GM08714 (cell line): ENCODE results near the gene MSI2.

Source experiments
- H3K4me3 ChIP-seq: fragments of 200-500 bp; sonication (Bioruptor generic); 2 replicates; pipeline ENCODE4 v1.5.1; 2014; ENCODE audit warnings: mild to moderate bottlenecking, low read length, inconsistent platforms
- ZNF274 ChIP-seq: IDR thresholded peaks from 2 replicates; pipeline ENCODE4 v1.6.1; 2012; ENCODE audit warnings: mild to moderate bottlenecking, low read depth, low read length

MSI2 gene

DNA sequence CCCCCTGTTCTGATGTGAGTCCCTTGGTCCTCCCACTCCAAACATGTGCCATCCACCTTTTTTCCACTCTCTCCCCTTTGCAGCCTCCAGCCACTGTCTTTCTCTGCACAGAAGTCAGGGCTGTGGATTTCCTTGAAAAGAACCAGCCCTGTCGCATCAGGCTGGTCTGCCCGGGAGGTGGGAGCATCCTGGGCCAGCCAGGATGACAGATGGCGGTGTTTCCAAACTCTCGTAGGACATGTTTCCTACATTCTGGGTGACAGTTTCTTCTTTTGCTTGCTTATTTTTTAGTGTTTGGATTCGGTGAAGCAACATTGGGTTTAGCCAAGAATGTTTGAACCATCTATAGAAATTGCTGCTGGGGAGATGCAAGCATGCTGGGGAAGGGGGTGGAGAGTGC is 388.0 kb downstream of the MSI2 start:
- no peak overlapping the region for H3K4me3 ChIP-seq
- no peak for TF ChIP-seq ZNF274

DNA sequence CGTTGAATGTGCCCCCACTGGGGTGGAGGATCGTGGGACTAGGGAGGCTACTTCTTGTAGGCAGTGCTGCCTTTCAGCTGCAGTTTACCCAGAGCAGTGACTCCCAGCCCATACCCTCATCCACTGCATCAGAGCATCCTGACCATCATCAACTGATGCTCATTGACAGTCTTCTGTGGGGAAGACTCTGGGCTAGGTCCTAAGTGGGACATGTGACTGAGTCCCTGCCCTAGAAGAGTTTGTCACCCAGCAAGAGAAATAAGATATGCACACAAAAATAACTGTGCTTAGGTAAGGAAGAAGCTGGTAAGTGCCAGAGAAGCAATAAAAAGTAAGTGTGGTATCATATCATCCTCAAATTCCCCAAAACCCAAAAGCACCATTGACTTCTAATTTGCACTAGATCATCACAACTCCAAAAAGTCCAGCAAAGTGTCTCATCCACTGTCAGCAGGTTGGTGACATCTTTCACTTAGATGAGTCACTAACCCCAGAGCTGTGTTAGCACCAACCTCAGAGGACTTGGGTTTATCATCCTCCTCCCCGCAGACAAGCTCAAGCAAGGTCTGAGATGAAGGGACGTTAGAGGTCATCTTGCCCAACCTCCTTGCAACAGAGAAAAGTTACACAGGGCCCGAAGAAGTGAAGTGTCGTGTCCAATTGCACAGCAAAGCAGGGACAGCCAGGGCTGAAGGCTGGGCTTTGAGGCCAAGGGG is 389.8 kb downstream of the MSI2 start:
- TF ChIP-seq ZNF274 = no peak
- H3K4me3 ChIP-seq = no peak overlapping the region

DNA sequence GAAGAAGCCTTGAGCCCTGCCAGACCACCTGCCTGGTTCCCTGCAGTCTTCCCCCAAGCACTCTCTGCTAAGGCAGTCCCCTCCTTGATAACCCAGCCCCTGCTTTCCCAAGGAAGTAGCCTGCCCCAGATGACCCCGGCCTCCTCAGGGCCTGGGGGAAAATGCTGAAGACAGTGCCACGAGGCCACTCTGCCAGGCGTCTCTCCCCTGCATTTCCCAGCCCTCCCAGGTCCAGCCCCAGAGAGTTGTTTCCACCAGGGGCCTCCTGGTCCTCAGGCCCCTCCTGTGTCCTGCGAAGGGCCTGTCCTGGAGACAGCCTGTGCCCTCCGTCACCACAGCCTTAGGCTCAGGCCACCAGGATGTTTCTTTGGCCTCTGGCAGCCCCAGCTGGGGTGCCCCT is 392.4 kb downstream of the MSI2 start:
- TF ChIP-seq ZNF274 = no peak
- H3K4me3 ChIP-seq = no peak overlapping the region

DNA sequence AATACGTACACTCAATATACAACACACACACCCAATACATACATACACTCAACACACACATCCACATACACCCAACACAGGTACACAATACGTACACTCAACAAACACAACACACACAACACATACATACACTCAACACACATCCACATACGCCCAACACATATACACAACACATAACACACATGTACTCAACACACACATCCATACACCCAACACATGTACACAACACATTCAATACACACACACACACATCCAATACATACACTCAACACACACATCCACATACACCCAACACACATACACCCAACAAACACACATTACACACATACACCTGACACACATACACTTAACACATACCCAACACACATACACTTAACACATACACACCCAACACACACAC is 392.9 kb downstream of the MSI2 start:
- no peak for TF ChIP-seq ZNF274
- H3K4me3 ChIP-seq = no peak overlapping the region

DNA sequence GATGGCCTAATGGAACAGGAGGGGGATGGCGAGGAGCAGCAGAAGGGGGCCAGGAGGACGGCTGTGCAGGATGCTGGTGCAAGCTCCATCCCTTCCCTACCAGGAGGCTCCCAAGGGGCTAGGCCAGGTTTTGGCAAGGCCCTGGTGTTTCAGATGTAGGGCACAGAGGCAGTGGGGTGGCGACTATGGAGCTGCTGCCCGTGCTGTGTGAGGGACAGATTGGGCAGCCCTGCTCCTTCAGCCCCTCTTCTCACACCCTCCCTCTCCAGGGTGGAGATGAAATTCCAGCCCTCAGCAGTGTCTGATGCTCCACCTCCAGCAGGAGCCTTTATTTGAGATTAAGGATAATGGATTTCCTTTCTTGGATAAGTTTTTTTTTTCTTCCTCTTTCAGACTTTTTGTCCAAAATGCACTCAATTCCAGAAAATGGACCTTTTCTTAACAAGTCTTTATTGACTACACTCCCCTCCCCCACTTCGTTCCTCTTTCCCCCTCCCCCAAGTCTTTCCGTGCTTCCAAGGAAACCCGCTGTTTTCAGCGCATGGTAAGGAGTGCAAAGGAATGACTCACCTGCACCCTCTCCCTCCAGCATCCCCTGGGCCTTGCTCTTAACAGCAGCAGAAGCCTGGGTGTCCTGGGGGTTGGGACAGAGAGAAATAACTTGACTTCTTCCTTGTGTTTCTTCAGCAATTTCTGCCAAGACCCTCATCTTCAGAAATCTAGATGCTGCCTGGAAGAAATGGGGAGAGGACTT is 393.6 kb downstream of the MSI2 start:
- no peak for TF ChIP-seq ZNF274
- no peak overlapping the region for H3K4me3 ChIP-seq

DNA sequence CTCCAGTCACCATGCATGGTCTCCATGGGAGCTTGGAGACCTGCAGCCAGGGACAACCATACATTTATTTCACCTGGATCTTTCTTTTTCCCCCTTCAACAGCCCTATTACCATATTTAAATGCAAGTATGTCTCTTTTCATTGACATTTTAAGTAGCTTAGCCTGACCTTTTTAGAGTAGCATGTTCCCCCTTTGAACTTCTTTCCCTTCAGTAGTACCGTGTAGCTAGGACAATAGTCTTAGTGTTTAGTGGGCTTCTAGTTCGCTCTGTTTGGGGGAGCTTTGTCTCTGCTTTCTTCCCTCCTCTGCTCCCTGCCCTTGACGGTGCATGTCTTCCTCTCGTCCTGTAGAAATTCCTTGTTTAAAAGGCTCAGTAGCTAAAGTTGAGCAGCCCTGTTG is 394.2 kb downstream of the MSI2 start:
- H3K4me3 ChIP-seq = no peak overlapping the region
- no peak for TF ChIP-seq ZNF274

DNA sequence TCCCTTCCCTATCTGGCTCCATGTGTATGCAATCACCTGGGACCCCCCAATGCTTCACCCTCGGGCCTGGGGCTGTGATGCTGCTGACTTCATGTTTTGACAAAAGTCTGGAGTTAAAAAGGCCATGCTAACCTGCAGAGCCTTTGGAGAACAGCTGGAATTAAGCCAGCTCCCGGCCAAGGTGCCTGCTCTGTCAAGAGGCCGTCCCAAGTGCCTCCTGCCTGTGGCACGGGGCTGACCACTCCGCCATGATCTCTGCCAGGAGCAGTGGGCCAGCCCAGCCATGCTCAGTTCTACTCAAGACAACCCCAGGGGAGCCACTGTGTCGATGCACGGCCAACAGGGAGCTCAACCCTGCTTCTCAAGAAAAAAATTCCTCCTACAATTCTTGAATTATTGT is 395.1 kb downstream of the MSI2 start:
- H3K4me3 ChIP-seq = no peak overlapping the region
- TF ChIP-seq ZNF274 = no peak

DNA sequence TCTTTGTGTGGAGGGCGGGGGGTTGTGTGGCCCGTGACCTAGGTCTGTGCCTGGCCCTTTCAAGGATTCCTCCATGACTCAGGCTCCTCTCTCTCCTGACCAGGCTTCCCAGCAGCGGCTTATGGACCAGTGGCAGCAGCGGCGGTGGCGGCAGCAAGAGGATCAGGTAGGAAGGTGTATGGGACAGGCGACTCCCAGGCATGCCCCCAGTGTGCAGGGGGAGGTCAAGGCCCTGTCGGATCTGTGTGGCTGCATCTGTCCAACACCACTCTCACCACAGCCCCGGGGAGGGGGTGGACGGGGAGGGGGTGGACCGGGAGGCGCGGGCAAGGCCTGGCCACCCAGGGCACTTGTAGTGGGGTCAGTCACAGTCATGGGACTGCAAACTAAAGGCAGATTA is 395.7 kb downstream of the MSI2 start:
- TF ChIP-seq ZNF274 = no peak
- H3K4me3 ChIP-seq = no peak overlapping the region

DNA sequence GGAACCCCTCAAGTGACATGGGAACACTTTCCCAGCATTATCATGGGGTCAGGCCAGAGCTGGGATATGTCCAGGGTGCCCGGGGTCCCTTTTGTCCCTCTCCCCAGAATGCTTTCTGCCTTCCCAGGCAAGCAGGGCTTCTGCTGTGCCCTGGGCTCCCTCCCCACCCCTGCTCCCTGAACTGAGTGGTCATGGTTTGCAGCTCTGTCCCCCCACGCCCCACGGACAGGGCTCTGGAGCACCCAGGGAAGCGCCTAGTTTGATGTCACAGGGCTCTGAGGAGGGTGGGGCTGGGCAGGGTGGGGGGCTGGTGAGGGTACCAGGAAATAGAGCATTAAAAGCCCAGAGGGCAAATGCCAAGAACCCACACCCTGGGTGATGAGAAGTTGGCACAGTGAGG is 396.5 kb downstream of the MSI2 start:
- TF ChIP-seq ZNF274 = no peak
- H3K4me3 ChIP-seq = no peak overlapping the region

DNA sequence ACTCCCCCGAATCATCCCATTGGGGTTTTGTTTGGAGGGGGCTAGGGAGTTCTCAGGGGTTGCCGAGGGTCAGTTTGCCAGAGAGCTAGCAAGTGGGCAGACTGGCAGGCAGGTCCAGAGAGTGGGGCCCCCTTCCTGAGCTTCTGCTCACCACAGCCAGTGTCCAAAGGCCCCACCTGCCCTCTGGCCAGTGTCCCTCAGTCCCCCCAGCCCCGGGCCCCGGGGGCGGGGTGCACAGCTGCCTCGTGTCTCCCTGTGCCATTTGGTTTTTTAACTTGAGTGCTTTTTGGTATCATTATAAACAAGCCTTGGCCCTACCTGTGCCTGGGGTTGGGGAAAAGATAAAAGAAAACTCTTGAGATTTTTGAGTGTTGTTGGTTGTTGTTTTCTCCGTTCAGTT is 397.0 kb downstream of the MSI2 start:
- H3K4me3 ChIP-seq = no peak overlapping the region
- no peak for TF ChIP-seq ZNF274

DNA sequence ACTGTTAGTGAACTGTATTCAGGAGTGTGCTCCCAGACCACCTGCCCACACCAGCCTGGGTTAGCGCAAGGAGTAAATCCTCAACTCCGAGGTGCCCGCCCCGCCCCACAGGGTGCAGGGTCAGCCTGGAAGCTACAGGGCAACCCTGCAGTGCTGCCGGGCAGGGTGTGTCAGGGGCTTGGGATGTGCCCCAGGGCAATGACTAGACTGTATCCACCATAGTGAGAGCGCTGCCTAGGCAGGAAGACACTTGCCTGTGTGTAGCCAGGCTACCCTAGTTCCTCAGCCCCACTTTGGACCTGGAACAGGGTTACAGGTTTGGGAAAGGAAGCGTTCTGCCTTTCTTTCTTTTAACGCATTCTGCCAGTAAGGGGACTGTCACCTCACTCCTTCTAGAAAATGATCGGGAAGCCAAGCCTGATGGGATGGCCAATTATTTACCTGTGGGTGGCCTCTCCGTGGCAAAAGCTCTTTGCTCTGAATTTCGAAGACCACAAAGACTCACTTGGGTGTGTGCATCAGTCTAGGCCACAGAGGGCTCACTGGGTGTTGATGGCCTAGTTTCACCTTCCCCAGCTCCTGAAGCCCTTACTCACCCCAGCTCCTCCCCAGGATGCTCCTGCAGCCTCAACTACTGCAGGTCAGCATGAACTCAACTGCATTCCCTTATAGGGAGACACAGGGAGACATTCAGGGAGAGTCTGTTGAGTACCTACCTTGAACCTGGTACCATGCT is 397.9 kb downstream of the MSI2 start:
- no peak for TF ChIP-seq ZNF274
- no peak overlapping the region for H3K4me3 ChIP-seq

DNA sequence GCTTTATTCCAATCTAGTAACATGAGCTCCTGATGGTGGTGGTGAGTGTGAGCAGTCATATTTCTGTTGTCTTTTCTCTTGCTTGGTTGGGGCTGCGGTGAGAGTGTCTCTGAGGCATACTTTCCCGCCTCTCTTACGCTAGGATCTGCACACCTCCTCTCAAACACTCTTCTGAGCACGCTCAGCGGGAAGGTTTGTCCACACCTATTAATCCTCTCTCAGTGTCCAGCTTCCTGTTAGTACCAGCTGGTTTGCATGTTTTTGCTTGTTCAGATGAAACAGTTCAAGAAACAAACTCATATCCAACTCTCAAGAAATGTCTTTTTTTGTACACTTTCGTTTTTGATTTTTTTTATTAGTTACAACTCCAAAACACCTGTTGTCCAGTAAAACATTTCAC is 399.2 kb downstream of the MSI2 start:
- TF ChIP-seq ZNF274 = no peak
- no peak overlapping the region for H3K4me3 ChIP-seq

DNA sequence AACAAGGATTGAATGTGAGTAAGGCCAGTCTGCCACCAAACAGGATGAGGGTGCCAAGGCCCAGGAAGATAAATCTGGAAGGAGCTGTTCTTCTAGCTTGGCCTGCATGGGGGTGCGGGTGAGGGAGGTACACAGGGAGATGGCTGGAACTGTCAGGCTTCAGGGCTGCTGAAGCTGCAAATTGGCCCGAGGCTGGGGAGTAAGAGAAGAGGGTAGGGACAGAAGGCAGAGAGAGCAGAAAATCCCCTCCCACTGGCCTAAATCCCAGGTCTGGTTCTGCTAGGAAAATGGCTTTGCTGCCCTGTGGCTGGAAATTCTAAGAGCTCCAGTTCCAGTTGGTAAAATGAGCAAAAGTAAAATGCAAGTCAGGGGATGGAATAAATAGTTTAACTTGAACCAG is 400.9 kb downstream of the MSI2 start:
- no peak overlapping the region for H3K4me3 ChIP-seq
- no peak for TF ChIP-seq ZNF274

DNA sequence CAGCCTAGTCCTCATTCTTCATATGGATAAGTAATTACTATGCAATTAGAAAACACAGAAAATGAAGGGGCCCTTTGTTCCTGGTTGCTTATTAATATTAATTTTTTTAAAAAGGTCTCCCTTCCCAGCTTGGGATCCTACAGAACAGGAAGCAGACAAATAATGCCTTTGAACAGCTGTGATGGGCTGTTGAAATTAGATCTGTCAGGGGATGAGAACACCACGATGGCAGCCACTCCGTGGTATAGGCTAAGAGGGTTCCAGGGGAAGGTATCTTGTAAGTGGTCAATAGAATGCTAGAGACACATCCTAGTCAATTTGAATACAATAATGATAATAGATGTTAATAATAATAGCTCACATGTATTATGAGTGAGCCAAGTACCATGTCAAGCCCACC is 405.7 kb downstream of the MSI2 start:
- no peak for TF ChIP-seq ZNF274
- H3K4me3 ChIP-seq = no peak overlapping the region
